IMR-90 (cell line): ENCODE results near the gene PRSS12. TPM values are rescaled to one million over a fixed set of nuclear protein-coding genes. Genes with fewer than 3 reads are reported as not detected.

Source experiments
- ATAC-seq: fragments of 200-7000 bp; cut with Tn5 transposase; 2 replicates; pipeline ENCODE4 v1.9.1; 2020; ENCODE audit warnings: low read depth, mild to moderate bottlenecking, moderate library complexity
- BruUV-seq: library from RNA; stranded (reverse); fragments of 400-500 nt; replicated peaks from 2 replicates; lab custom pipeline; 2021; lab: Mats Ljungman, UMichigan
- CTCF ChIA-PET: fragments of 300-600 bp; formaldehyde crosslinking; extraction: SDS; loops from one replicate; lab custom pipeline; 2021; ENCODE audit warnings: antibody characterized with exemption; lab: Yijun Ruan, JAX
- POLR2A ChIA-PET: fragments of 300-600 bp; sonication (Branson Sonifier 250); formaldehyde crosslinking; loops from one replicate; lab custom pipeline; 2022; ENCODE audit warnings: antibody characterized with exemption; ENCODE audit not compliant: unreplicated experiment; lab: Charles Lee
- DNase-seq: peaks from one replicate; pipeline ENCODE4 v3.0.0; 2013
- H2AFZ ChIP-seq: replicated peaks from 2 replicates; pipeline ENCODE3; 2013; ENCODE audit warnings: low read length, mild to moderate bottlenecking; ENCODE audit not compliant: poor library complexity
- H2AK5ac ChIP-seq: 2 replicates; pipeline ENCODE4 v1.6.1; 2013; ENCODE audit warnings: low read depth, low read length, inconsistent platforms
- H2AK9ac ChIP-seq: replicated peaks from 2 replicates; pipeline ENCODE3; 2013; ENCODE audit warnings: mild to moderate bottlenecking, low read depth, low read length, moderate library complexity; ENCODE audit not compliant: poor library complexity
- H2BK120ac ChIP-seq: 2 replicates; pipeline ENCODE4 v1.6.1; 2013; ENCODE audit warnings: low read depth, low read length, inconsistent platforms
- H2BK15ac ChIP-seq: 3 replicates; pipeline ENCODE4 v1.6.1; 2013; ENCODE audit warnings: low read depth, low read length, inconsistent platforms
- H2BK20ac ChIP-seq: 2 replicates; pipeline ENCODE4 v1.6.1; 2013; ENCODE audit warnings: low read depth, mild to moderate bottlenecking, inconsistent platforms, low read length, moderate library complexity
- H2BK5ac ChIP-seq: 2 replicates; pipeline ENCODE4 v1.6.1; 2013; ENCODE audit warnings: mild to moderate bottlenecking, low read depth, low read length, inconsistent platforms; ENCODE audit not compliant: poor library complexity, severe bottlenecking
- H3K14ac ChIP-seq: replicated peaks from 2 replicates; pipeline ENCODE4 v1.6.1; 2013; ENCODE audit warnings: low read depth, low read length, inconsistent platforms
- H3K18ac ChIP-seq: 2 replicates; pipeline ENCODE4 v1.6.1; 2013; ENCODE audit warnings: low read depth, low read length, control low read depth
- H3K23ac ChIP-seq: 2 replicates; pipeline ENCODE4 v1.6.1; 2013; ENCODE audit warnings: low read depth, low read length, inconsistent platforms
- H3K27ac ChIP-seq: 2 replicates; pipeline ENCODE4 v1.5.1; 2013; ENCODE audit warnings: mild to moderate bottlenecking, control low read depth, low read length; ENCODE audit not compliant: insufficient read depth
- H3K27me3 ChIP-seq: 2 replicates; pipeline ENCODE4 v1.6.1; 2013; ENCODE audit warnings: low read length; ENCODE audit not compliant: control insufficient read depth, insufficient read depth
- H3K36me3 ChIP-seq: 2 replicates; pipeline ENCODE4 v1.6.1; 2013; ENCODE audit warnings: low read length, mixed read lengths; ENCODE audit not compliant: control insufficient read depth, insufficient read depth
- H3K4ac ChIP-seq: 2 replicates; pipeline ENCODE4 v1.6.1; 2013; ENCODE audit warnings: low read depth, low read length, inconsistent platforms
- H3K4me1 ChIP-seq: 2 replicates; pipeline ENCODE4 v1.6.1; 2013; ENCODE audit warnings: low read length, mixed read lengths; ENCODE audit not compliant: control insufficient read depth, insufficient read depth
- H3K4me2 ChIP-seq: 2 replicates; pipeline ENCODE4 v1.6.1; 2013; ENCODE audit warnings: low read depth, mild to moderate bottlenecking, control low read depth, low read length, moderate library complexity
- H3K4me3 ChIP-seq: 2 replicates; pipeline ENCODE4 v1.5.1; 2013; ENCODE audit warnings: low read depth, mild to moderate bottlenecking, control low read depth, low read length, moderate library complexity; ENCODE audit not compliant: insufficient read depth
- H3K56ac ChIP-seq: 2 replicates; pipeline ENCODE4 v1.6.1; 2013; ENCODE audit warnings: low read length, inconsistent platforms; ENCODE audit not compliant: insufficient read depth; ENCODE audit errors: extremely low read depth
- H3K79me1 ChIP-seq, 2 experiments: 2 replicates each; pipeline ENCODE4 v1.6.1; 2013; ENCODE audit warnings: low read length in 2 of 2, inconsistent platforms in 1 of 2, low read depth in 1 of 2
- H3K9ac ChIP-seq: 2 replicates; pipeline ENCODE4 v1.6.1; 2013; ENCODE audit warnings: low read depth, low read length, control low read depth
- H3K9me1 ChIP-seq: 2 replicates; pipeline ENCODE4 v1.6.1; 2013; ENCODE audit warnings: low read length, inconsistent platforms; ENCODE audit not compliant: insufficient read depth
- H3K9me3 ChIP-seq: 2 replicates; pipeline ENCODE4 v1.6.1; 2013; ENCODE audit warnings: low read length; ENCODE audit not compliant: control insufficient read depth, insufficient read depth
- H4K20me1 ChIP-seq: 2 replicates; pipeline ENCODE4 v1.6.1; 2013; ENCODE audit warnings: low read length, inconsistent platforms; ENCODE audit not compliant: insufficient read depth
- H4K5ac ChIP-seq: 2 replicates; pipeline ENCODE4 v1.6.1; 2013; ENCODE audit warnings: mild to moderate bottlenecking, low read depth, low read length, control low read depth
- H4K8ac ChIP-seq, 2 experiments: 2 replicates each; pipeline ENCODE4 v1.6.1; 2013; ENCODE audit warnings: low read depth in 2 of 2, low read length in 2 of 2, control low read depth in 1 of 2, inconsistent platforms in 1 of 2
- H4K91ac ChIP-seq: 2 replicates; pipeline ENCODE4 v1.6.1; 2013; ENCODE audit warnings: low read depth, low read length, inconsistent platforms; ENCODE audit not compliant: insufficient read depth
- CEBPB ChIP-seq: IDR thresholded peaks from 2 replicates; pipeline ENCODE4 v1.6.1; 2012; ENCODE audit warnings: low read depth, low read length, improper control_type of control experiment
- USF2 ChIP-seq: fragments of 150-350 bp; IDR thresholded peaks from 2 replicates; pipeline ENCODE4 v1.6.1; 2017; ENCODE audit warnings: mild to moderate bottlenecking, antibody characterized with exemption, low read length, low read depth
- WGBS, 2 experiments: methylation state at CpG; one replicate each; pipeline versions ENCODE4 v1.1.5 to v1.1.7; 2013; ENCODE audit warnings: missing lambda C conversion rate in 2 of 2; ENCODE audit not compliant: insufficient read length in 1 of 2; ENCODE audit errors: extremely low coverage in 2 of 2; 5-methylcytosine and 5-hydroxymethylcytosine counted together
- dilution Hi-C: fragments of 300-500 bp; cut with HindIII; formaldehyde crosslinking; loops from one replicate; pipeline ENCODE4 v1.14.3; 2018; ENCODE audit warnings: low sequenced_read_pairs; ENCODE audit not compliant: unreplicated experiment
- in situ Hi-C: fragments of 300-500 bp; cut with MboI; formaldehyde crosslinking; loops from 3 replicates; pipeline ENCODE4 v1.14.3; 2019; ENCODE audit warnings: low sequenced_read_pairs, inconsistent platforms, mixed read lengths
- intact Hi-C: fragments of 100-400 bp; cut with micrococcal nuclease; formaldehyde crosslinking; loops from 2 replicates; pipeline ENCODE4 v1.10.0; 2022
- polyA plus RNA-seq, 3 experiments: library from polyadenylated mRNA; depleted of rRNA; stranded (reverse); fragments of >200 nt; gene quantifications; 2 replicates each; pipeline ENCODE4 v1.2.3, GENCODE V29; 2012; ENCODE audit warnings: low replicate concordance in 1 of 3
- total RNA-seq: library from RNA; depleted of rRNA; stranded (reverse); fragments of >200 nt; gene quantifications from 2 replicates; pipeline ENCODE4 v1.2.3, GENCODE V29; 2012

PRSS12 gene
- total and polyA plus RNA-seq, 2 of the 4 experiments (the other 2 are of a cell fraction): 51.1 to 71.5 TPM

- ChIA-PET POLR2A (interaction anchor here (0.5 kb wide), 1 partner anchor 14 kb away, joined by 4 read pairs; no protein-coding TSS in a partner anchor), CTCF (interaction anchor here (0.6 to 1.6 kb wide), 2 partner anchors 15 to 34 kb away, joined by 4 read pairs; partner anchors contain the start of gene PRSS12)
- 0 out of 2 replicates have a peak, but pooled peaks cover 2% of the 10 kb centered on the region for H3K36me3 ChIP-seq
- H2AK9ac ChIP-seq: no peak overlapping the region
- H2BK15ac ChIP-seq: no peak overlapping the region
- no peak overlapping the region for H3K4me3 ChIP-seq
- H3K4ac ChIP-seq: no peak overlapping the region; the same call in 1 of the 2 replicates
- no CpG with 5 or more reads among the region's 1 CpG for WGBS, 2 experiments
- intact Hi-C loops: no loop called here
- no TSS peak for BruUV-seq
- H4K8ac ChIP-seq: peak overlapping the region; percentile 62 to 74; a peak in 2 of 4 replicates
- no peaks in the 10 kb centered on the region for H3K9me3 ChIP-seq
- peaks cover 34 to 39% of the 10 kb centered on the region in 2 experiments for H3K79me1 ChIP-seq
- H3K23ac ChIP-seq: no peak overlapping the region
- H2AK5ac ChIP-seq: no peak overlapping the region
- in situ Hi-C loops: no loop called here
- peaks cover 16% of the 10 kb centered on the region for H3K4me1 ChIP-seq
- H4K20me1 ChIP-seq: no peaks in the 10 kb centered on the region
- peak overlapping the region; percentile 76; the same call in 1 of the 2 replicates for H2BK120ac ChIP-seq
- no peak overlapping the region; the same call in 1 of the 2 replicates for H4K5ac ChIP-seq
- H4K91ac ChIP-seq: no peak overlapping the region
- peak overlapping the region; percentile 63 for H3K18ac ChIP-seq
- TF ChIP-seq CEBPB (no peak), USF2 (no peak)
- peak overlapping the region; percentile 93 for H2BK5ac ChIP-seq
- no peak overlapping the region for H3K14ac ChIP-seq
- H3K27ac ChIP-seq: no peak overlapping the region; the same call in 1 of the 2 replicates
- no peak overlapping the region for H3K56ac ChIP-seq
- H2BK20ac ChIP-seq: no peak overlapping the region
- H3K27me3 ChIP-seq: no peaks in the 10 kb centered on the region
- H2AFZ ChIP-seq: no peak overlapping the region
- no peak overlapping the region for H3K9ac ChIP-seq
- DNase-seq (no peak), ATAC-seq (no peak)
- dilution Hi-C loops: no loop called here
- H3K4me2 ChIP-seq: peak overlapping the region; percentile 18; the same call in 1 of the 2 replicates
- peaks cover 13% of the 10 kb centered on the region for H3K9me1 ChIP-seq
Measured at GRCh38 chr4:118338518-118338917, 14.3 kb downstream of the PRSS12 start.
